SK-N-MC (cell line): ENCODE results near the gene PAOX.

Source experiments
- EZH2 ChIP-seq: fragments of 200-600 bp; sonication (generic); IDR thresholded peaks from one replicate; pipeline ENCODE4 v1.6.1; 2017; ENCODE audit warnings: antibody characterized with exemption
- FOXP2 ChIP-seq: optimal IDR thresholded peaks from 2 replicates; pipeline ENCODE3; 2011; ENCODE audit warnings: mild to moderate bottlenecking, moderate library complexity; ENCODE audit not compliant: insufficient read depth; ENCODE audit errors: extremely low read length, control extremely low read depth
- POLR2AphosphoS5 ChIP-seq: IDR thresholded peaks from 2 replicates; pipeline ENCODE4 v1.6.1; 2012; ENCODE audit warnings: mild to moderate bottlenecking, low read depth, low read length, borderline replicate concordance

- TF ChIP-seq POLR2AphosphoS5 (no peak), EZH2 (no peak), FOXP2 (no peak)
These were observed 20.1 kb downstream of the PAOX start for GRCh38 chr10:133399123-133399601.
